Hematopoietic multipotent progenitor cell treated with erythropoietin and hydrocortisone succinate and interleukin-3 and kit ligand, for 15 days (in vitro differentiated cells): Measurements from ENCODE around the gene NRBP1.
A peak's percentile ranks its signal among the peaks of the same experiment; 100 is the strongest.
"Not testable (repeated sequence)": the region's sequence is repeated elsewhere in the genome, so short reads cannot be mapped to it uniquely, and the experiment has no call there.

ENCODE experiments used
- DNase-seq: peaks from one replicate; pipeline ENCODE4 v3.0.0-alpha.2; 2015; ENCODE audit warnings: low spot score

Gene NRBP1

DNA sequence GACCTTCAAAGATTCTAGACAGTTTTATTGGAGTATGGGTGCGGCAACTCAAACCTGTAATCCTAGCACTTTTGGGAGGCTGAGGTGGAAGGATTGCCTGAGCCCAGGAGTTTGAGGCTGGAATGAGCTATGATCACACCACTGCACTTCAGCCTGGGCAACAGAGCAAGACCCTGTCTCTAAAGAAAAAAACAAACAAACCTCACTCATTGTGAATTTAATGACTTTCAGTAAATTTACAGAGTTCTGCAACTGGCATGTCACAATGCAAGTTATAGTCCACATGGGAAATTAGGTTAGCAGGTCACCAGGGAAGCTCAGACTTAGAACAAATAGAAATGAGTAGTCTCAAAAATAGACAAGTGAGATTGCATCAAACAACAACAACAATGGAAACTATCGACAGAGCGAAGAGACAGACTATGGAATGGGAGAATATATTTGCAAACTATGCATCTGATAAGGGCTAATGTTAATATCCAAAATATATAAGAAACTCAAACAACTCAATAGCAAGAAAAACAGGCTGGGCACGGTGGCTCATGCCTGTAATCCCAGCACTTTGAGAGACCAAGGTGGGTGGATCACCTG is 6.7 kb upstream of the NRBP1 start:
- DNase-seq, result no peak

DNA sequence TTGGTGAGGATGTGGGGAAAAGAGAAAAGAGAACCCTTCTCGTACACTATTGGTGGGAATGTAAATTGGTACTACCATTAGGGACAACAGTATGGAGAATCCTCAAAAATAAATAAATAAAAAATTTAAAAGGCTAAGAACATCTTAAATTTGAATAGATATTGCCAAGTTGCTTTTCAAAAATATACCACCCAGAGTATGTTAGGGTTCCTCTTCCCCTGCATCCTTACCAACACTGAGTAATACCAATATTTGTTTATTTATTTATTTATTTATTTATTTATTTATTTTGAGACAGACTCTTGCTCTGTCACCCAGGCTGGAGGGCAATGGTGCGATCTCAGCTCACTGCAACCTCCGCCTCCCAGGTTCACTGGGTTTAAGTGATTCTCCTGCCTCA is 5.5 kb upstream of the NRBP1 start:
- DNase-seq, result no peak

DNA sequence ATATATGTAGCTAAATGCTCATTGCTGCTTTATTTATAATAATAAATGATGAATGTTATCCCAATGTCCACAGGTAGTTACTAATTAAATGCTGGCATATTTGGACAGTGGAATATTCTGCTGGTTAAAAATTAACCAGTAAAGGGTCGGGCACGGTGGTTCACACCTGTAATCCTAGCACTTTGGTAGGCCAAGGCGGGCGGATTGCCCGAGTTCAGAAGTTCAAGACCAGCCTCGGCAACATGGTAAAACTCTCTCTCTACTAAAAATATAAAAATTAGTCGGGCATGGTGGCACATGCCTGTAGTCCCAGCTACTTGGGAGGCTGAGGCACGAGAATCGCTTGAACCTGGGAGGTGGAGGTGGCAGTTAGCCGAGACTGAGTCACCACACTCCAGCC is 3.4 kb upstream of the NRBP1 start:
- DNase-seq, result not testable (repeated sequence)

DNA sequence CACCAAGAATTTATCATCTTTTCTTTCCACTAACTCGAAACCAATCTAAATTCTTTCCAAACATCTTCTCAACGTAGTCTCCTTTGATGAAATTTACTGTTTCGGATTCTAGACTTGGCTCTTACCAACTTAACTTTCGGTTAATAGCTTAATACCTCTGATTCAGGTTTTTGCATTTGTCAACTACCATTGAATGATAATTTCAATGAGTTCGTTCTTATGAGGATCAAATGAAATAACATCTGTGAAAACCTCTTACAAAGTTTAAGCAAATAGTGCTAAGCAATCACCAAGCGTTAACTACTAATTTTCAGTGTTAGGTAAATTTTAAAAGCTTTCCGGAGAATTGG is 593 bp upstream of the NRBP1 start:
- no peak for DNase-seq

DNA sequence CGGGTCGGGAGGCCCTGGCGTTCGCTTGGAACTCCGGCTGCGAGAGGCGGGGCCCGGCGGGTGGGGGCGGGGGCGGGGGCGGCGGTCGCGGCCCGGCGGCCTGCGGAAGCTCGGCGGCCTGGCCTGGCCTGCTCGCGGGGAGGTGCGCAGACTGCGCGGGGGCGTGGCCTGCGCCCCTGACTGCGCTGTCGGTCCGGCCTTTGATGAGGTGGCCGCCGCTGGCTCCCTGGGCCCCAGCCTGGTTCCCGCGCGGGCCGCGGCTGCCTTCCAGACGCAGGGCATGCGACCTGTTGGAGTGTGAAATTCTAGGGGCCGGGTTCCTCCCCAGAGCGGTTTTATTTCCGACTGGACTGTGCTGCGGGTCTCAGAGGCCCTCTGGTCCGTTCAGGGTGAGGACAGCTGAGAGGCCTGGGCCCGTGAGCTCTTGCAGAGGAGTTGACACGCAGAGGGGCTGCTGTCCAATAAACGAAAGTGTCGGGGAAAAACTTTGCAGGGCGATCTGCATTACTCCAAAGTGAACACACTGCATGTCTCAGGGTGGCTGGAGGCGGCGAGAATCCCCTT is 629 bp downstream of the NRBP1 start:
- DNase-seq, result peak; percentile 84

DNA sequence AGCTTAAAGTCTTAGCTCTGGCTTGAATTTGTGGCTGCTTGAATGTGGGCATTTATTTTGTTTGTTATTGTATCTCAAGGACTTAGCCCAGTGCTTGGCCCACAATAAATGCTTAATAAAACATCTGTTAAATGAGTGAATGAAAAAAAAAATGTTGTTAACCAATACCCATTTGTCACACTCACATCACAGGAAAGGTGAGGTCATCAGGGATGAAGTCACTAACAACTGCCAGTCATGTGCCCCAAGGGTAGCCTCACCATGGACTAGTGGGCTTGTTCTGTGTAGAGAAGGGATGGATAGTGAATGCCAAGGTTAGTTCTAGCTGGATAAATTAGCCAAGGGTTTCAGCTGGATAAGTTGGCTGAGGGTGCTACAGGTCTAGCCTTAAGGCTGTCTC is 3.0 kb downstream of the NRBP1 start:
- DNase-seq, result peak; percentile 39

DNA sequence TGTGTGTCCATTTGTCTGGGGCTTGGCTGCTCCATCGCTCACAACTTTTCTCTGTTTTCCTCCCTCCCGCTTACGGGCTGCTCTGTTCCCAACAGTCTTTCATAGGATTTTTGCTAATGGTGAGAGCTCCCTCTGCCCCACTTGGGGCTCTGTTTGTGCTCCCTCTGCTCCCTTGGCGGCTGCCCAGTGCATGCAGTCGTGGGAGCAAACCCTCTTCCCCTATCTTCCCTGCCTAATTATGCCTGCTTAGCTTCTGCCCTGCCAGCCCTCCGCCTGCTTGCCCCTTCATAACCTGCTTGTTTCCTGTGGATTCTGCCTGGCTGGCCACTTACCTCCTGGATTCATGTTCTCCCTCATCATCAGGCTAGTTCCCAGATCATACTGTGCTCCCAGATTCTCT is 7.2 kb downstream of the NRBP1 start:
- no peak for DNase-seq

DNA sequence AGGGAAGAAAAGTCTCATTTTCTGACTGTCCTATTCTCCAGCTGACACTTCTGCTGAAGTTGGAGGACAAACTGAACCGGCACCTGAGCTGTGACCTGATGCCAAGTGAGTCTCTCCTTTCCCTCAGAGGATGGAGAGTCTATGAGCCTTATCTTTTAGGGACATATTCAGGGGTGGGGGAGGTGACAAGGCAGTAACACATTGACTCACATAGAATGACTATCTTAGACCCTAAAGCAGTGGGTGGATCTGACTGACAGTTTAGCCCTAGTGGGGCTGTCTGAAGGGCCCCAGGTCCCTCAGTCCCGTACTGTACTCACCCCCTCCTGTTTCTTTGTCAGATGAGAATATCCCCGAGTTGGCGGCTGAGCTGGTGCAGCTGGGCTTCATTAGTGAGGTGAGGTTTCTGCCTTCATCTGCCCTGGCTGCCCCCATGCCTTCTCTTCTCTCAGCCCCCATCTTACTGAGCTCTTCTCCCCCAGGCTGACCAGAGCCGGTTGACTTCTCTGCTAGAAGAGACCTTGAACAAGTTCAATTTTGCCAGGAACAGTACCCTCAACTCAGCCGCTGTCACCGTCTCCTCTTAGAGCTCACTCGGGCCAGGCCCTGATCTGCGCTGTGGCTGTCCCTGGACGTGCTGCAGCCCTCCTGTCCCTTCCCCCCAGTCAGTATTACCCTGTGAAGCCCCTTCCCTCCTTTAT is 12.9 kb downstream of the NRBP1 start:
- DNase-seq, result peak; percentile 92

DNA sequence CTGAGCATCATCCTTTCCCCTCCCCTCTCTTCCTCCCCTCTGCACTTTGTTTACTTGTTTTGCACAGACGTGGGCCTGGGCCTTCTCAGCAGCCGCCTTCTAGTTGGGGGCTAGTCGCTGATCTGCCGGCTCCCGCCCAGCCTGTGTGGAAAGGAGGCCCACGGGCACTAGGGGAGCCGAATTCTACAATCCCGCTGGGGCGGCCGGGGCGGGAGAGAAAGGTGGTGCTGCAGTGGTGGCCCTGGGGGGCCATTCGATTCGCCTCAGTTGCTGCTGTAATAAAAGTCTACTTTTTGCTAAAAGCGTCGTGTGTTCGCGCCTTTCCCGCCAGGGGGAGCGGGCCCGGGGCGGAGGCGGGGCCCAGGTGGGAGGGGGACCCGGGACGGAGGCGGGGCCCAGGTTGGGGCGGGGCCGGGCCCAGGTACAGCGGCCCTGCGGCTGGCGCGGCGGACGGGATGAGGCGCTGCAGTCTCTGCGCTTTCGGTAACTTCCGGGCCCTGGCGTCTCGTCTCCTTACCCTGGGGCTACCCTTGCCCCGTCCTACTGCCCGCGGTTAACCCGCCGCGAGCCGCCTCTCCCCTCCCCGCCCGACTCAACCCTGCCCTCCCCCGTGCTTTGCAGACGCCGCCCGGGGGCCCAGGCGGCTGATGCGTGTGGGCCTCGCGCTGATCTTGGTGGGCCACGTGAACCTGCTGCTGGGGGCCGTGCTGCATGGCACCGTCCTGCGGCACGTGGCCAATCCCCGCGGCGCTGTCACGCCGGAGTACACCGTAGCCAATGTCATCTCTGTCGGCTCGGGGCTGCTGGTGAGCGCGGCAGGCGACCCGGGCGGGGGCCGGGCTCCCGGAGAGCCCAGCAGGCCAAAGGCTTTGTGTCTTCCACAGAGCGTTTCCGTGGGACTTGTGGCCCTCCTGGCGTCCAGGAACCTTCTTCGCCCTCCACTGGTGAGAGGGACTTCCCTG is 13.8 kb downstream of the NRBP1 start, which contains the start of gene KRTCAP3:
Gene KRTCAP3 (plus strand): TSS at position 424 of the 962 bp plus-strand sequence. CDS start 32 bp downstream, at position 456.
- peak; percentile 38 for DNase-seq

DNA sequence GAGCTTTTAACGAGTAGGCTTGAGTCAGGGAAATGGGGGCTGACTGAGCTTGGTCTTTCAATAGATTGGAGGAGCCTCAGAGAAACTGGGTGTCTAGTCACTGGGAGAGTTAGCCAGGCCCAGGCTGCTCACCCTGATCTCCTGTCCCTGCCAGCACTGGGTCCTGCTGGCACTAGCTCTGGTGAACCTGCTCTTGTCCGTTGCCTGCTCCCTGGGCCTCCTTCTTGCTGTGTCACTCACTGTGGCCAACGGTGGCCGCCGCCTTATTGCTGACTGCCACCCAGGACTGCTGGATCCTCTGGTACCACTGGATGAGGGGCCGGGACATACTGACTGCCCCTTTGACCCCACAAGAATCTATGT is 14.5 kb downstream of the NRBP1 start:
- peak; percentile 42 for DNase-seq

DNA sequence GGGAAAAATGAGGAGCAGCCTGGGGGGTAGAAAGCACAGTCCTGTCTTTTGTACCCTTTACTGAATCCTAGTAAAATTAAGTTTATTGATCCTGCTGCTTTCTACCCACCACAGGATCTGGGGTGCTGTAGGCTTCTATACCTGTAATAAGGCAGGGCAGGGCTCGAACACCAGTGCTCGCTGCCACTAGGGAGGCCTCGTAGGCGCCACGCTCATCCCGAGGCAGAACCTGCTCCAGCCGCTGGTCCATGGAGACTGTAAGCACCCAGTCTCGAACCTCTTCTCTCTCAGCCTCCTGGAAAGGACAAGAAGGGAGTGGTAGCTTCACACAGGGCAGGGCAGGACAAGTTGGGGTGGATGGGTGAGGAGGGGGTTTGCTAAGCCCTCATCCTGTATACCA is 16.7 kb downstream of the NRBP1 start:
- DNase-seq, result no peak

DNA sequence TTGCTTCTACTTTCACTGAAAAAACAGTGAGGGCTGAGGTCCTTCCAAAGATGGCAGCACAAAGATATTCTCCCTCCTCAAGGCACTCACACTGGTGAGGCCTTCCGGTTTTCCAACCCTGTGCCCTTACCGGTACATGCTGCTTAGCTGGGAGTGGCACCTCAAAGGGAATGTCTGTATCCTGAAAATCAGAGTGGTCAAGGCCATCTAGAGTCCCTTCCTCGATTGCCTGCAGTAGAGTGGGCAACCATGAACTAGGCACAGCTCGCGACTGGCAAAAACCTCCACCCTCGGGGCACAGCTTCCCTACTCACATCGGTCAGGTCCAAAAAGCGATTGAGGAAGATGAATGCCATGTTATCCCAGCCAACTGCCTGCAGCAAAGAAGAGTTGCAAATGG is 17.2 kb downstream of the NRBP1 start:
- DNase-seq, result no peak

DNA sequence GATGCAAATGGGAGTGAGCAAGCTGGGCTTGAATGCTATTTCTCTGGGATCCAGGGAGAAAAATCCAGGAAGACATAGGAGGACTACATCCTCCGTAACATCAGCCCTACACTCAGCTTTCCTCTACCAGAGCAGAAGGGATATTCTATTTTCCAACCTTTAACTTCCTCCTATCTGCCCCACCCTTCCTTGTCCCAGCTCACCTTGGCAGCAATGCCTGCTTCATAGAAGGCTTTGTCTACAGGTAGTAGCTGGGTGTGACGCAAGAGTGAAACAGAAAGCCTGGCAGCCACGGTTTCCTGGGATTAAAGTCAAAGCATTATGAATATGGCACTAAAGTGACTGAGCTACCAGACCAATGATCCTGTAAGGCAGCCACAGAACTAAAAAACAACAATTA is 17.6 kb downstream of the NRBP1 start:
- no peak for DNase-seq

DNA sequence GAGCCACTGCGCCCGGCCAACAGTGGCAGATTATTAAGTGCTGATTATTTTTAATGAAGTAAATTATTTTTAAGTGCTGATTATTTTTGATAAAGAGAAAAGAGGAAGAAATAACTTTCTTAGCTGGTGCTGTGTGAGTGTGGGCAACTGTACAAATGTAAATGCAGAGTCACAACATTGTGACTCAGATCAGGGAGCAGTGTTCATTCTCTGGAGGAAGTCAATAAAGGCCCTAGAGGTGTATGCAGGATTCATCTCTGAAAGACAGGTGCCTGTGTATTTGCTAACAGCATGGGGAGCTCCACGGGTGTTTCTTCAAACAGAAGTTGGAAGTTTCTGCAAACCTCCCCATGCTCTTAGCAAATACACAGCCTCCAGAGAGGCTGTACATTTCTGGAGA is 19.9 kb downstream of the NRBP1 start:
- no peak for DNase-seq

DNA sequence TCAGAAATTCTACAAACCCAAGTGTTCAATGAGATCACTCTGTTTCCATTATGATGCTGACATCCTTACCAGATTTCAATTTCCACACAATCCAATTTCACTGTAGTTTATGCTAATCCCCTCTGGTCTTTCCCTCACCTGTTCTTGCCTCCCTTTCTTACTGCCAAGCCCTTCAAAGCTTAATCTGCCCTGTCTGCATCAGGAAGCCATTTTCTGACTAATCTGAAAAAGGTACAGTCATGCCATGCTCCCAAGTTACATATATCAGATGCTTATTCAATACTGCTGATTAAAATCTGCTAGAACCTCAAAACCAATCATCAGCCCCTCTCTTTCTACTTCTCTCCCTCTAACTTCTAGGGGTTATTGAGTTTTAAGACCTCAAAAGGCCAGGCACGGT is 22.7 kb downstream of the NRBP1 start:
- DNase-seq, result no peak

DNA sequence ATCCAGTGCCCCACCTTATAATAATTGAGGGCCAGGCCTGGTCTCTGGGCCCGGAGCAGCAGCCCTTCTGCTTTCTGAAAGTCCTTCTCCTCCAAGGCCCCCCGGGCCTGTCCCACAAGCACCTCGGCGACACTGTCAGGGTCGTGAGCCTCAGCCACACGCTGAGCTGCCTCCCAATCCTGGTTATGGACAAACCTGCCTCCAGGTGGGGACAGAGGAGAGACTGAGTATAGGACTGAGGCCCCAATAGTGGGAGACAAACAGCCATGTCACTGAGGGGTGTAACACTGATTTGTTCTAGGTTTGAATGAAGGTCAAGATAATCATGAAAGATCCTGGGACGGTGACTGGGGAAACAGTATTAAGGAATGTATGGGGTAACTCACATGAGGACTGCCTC is 25.5 kb downstream of the NRBP1 start:
- no peak for DNase-seq

DNA sequence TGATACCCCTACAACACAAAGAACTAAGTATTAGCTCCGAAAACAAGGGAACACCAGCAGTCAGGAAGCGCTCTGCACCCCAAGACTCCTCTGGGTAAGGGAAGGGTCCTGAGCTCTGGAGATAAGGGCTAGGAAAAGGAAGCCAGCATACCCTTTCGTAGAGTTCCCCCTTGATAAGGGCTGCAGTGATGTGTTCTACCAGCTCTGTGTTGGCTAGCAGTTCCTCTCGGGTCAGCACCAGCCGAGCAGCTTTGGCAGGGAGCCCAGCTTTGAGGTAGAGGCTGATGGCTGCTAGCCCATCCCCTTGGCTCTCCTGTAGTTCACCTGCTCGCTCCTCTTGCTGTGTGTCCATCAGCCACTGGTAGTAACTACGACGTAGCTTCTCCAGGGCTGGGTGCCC is 32.7 kb downstream of the NRBP1 start:
- peak; percentile 41 for DNase-seq

DNA sequence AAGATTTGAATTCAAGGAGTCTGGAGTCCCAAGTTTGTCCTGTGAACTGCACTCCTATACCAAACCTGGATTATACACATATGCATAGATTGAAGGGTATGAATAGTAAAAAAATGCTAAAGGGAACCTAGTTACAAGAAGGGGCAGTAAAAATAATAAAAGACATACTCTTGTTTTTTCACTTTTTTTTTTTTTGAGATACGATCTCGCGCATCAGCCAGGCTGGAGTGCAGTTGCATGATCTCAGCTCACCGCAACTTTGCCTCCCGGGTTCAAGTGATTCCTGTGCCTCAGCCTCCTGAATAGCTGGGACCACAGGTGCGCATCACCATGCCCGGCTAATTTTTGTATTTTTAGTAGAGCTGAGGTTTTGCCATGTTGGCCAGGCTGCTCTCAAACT is 36.0 kb downstream of the NRBP1 start:
- no peak for DNase-seq

DNA sequence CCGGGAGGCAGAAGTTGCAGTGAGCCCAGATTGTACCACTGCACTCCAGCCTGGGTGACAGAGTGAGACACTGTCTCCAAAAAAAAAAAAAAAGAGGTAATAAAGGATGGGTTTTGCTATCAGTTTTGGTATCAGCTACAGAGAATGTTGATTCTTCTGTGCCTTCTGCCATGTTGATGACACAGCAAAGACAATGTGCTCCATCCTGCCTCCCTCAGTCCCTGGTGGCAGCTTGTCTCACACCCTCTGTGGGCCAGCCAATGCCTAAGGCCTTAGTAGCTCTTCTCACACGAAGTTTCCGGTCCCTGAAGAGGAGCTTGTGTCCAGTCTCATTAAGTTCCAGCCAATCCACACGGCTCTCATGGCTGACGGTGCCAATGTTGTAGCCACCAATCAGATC is 43.5 kb downstream of the NRBP1 start:
- no peak for DNase-seq

DNA sequence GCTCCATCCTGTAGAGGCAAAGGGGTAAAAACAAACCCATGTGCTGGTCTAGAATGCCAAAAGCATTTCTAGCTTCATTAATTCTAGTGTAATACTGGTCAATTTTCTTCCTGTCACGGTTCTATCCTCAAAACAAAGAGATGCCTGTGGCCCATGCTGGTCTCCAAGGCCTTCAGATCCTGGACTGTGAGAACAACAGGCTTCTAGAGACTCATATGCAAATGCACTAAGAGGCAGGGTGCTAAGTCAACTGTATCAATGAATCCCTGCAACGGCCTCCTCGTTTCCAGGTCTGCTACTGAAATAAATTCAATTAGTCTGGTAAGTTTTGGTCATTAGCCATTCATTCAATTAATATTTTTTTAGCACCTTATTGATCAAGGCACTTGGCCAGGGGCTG is 57.1 kb downstream of the NRBP1 start:
- DNase-seq, result no peak

DNA sequence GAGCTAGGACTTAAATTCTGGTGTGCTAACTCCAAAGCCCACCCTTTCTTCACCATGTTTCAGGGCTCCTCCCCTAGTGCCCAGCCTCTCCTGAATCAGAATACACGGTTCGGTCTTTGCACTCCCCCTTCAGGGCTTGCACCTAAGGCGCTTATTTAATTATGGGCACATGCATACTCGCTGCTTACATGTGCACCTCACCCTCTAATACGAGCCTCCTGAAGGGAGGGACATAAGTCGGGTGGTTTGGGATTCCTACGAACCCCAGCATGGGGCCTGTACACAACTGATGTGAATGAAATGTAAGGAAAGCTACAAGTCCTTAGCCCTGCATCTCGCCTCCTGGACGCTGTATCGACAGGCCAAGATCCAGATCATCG is 60.7 kb downstream of the NRBP1 start:
- peak; percentile 45 for DNase-seq

DNA sequence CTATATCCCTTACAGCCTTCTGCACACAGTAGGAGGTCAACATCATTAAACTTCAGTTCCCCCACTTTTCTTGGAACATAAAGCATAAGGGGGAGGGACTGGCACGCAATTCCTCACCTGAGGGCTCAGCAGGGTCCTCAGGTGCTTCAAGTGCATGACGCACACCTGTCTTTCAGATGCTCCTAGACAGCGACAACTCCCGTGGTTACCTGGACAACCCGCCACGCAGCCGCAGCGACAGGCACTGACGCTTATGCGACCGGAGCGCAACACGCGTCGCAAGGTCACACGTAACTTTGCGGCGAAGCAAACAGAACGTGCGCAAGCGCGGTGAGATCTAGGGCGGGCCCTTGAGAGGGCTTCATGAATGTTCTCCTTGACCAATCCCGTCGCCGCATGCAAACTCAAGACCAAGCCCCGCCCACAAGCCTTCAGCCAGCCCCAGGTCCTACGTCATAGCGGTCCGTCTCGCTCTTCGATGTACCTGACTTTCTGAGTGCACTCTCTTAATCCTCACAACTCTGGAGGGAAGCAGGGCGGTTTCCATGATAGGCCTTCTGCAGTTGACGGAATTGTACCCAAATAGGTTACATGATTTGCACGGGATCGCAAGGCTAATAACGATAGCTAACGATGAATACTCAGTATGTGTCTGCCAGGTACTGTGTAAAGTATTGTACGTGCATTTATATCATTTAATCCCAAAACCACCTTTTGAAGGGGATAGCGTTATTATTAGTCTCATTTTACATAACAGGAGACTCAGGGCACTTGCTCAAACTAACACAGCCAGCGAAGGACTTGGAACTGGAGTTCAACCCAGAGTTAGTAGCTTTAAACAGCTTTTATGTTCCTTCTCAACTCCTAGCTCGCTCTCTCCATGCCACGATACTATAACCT is 61.3 kb downstream of the NRBP1 start, which contains the start of gene IFT172:
Gene IFT172 (minus strand): TSS at position 246 of the 900 bp plus-strand sequence. CDS start 90 bp downstream, at position 156.
- DNase-seq, result peak; percentile 100
